AG09319 (cell line): ENCODE measurements around the gene TNK2.
"Not testable (repeated sequence)": the region's sequence is repeated elsewhere in the genome, so short reads cannot be mapped to it uniquely, and the experiment has no call there.

ENCODE experiments used
- DNase-seq: peaks from one replicate; pipeline ENCODE4 v3.0.0-alpha.2; 2010; ENCODE audit warnings: low read depth; ENCODE audit errors: extremely low read depth
- TF ChIP-seq, protein P1 (sequence below): IDR thresholded peaks from 2 replicates; pipeline ENCODE4 v1.5.1; 2011; ENCODE audit warnings: low read depth, mild to moderate bottlenecking, inconsistent platforms, low read length, moderate library complexity

TNK2 gene

GRCh38 chr3:195868866-195869412 is 39.4 kb downstream of the TNK2 start:
- no peak for DNase-seq
- TF ChIP-seq, protein P1, sequence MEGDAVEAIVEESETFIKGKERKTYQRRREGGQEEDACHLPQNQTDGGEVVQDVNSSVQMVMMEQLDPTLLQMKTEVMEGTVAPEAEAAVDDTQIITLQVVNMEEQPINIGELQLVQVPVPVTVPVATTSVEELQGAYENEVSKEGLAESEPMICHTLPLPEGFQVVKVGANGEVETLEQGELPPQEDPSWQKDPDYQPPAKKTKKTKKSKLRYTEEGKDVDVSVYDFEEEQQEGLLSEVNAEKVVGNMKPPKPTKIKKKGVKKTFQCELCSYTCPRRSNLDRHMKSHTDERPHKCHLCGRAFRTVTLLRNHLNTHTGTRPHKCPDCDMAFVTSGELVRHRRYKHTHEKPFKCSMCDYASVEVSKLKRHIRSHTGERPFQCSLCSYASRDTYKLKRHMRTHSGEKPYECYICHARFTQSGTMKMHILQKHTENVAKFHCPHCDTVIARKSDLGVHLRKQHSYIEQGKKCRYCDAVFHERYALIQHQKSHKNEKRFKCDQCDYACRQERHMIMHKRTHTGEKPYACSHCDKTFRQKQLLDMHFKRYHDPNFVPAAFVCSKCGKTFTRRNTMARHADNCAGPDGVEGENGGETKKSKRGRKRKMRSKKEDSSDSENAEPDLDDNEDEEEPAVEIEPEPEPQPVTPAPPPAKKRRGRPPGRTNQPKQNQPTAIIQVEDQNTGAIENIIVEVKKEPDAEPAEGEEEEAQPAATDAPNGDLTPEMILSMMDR = no peak

DNA sequence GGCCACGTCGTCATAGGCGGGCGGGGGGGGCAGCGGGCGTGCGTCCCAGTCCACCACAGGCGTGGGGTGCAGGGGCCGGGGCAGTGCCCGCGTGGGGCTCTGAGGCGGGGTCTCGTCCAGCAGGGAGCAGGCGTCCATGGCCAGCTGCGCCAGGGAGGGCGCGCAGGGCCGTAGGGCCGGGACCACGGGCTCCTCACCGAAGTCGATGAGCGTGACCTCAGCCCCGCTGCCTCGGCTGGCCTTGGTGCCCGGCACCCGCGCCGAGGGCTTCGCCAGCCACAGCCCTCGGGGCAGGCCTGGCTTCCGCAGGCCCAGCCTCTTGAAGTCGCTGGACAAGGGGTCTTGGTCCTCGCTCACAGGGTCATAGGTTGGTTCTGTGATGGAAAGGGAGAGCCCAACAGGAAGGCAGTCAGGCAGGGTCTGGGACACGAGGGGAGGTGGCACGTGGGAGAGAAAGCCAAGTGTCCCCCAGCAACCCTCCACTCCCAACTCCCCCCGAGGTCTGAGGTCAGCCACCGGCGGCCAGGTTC is 40.0 kb downstream of the TNK2 start:
- TF ChIP-seq, protein P1 = no peak
- DNase-seq = no peak

GRCh38 chr3:195867631-195868335 is 40.6 kb downstream of the TNK2 start:
- no peak for DNase-seq
- TF ChIP-seq, protein P1 = no peak

- DNase-seq = no peak
- TF ChIP-seq, protein P1 = no peak
These were observed 41.5 kb downstream of the TNK2 start for GRCh38 chr3:195866686-195867511.

- TF ChIP-seq, protein P1 = no peak
- DNase-seq = no peak
These were observed 42.6 kb downstream of the TNK2 start for GRCh38 chr3:195865752-195866151.

DNA sequence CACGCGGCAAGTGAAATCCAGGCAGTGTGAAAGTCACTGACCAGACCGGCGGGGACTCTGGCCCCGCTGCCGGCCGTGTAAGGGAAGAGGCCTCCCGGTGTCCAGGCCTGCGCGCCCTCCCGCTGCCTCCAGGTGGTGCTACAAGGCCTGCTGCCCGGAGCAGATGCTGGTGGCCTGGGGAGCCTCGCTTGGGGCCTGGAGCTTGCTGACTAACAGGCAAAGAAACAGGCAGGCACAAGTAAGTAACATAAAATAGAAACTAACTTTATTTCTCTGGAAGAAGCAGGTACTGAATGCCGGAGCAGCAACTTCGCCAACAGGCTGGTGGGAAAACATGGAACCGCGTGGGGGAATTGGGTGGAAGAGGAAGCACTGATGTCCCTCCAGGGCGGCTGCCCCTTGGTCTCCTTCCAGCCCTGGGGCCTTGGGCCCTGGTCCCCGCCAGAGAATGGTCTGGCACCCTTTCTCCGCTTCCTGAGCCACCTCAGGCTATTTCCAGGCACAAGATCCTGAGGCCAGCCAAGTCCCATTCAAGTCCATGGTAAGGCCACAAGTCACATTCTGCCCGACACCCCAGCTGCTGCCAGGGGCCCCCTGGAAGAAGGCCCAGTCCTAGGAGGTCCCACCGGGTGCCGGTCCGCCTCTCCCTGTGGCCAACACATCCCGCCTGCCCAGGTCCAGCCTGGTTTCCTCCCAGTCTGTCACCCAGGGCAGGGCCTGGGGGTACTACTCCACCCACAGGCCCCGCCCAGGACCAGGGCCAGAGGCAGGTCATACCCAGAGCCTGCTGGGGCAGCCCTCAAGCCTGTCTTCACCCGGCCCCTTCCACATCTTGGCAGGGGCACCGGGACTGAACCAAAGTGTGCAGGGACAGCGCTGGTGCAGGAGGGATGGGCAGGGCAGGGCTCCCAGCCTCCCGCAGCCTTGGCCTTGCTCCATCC is 45.0 kb downstream of the TNK2 start:
- TF ChIP-seq, protein P1 = peak; percentile 94
- DNase-seq = peak; percentile 72

DNA sequence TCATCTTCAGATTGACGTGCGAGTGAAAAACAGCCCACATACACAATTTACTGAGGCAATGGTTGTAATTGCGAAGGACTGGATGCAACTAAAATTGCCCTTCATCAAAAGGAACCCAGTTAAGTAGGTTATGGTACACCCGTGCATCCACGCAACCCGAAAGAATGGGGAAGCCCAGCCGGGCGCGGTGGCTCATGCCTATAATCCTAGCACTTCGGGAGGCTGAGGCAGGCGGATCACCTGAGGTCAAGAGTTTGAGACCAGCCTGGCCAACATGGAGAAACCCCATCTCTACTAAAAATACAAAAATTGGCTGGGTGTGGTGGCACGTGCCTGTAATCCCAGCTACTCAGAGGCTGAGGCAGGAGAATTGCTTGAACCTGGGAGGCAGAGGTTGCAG is 46.0 kb downstream of the TNK2 start:
- DNase-seq = not testable (repeated sequence)
